NCI-H774 (cell line): ENCODE data around the gene SEC31B.

ENCODE experiments used
- DNase-seq: peaks from one replicate; lab custom pipeline; 2025; lab: John Stamatoyannopoulos, UW

The SEC31B gene

GRCh38 chr10:100528123-100528886, 8.6 kb upstream of the SEC31B start:
- DNase-seq: no peak

DNA sequence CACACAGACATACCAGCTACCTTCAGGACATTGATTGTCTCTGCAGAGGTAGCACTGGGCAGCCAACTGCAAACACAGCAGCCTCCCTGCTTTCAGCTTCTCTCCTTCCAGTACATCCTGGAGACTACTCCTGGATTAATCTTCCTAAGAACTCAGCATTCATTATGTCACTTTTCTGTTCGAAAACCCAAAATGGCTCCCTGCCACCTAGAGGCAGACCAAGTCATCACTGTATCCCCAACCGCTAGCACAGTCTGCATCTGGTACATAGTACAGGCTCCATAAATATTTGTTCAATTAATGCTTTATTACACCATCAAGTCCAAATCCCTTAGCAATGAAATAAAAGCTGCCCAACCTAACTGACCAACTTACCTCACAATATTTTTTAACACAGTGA, 5.0 kb upstream of the SEC31B start:
- DNase-seq: no peak

- no peak for DNase-seq
These were observed 4.5 kb upstream of the SEC31B start for GRCh38 chr10:100524206-100524605.

DNA sequence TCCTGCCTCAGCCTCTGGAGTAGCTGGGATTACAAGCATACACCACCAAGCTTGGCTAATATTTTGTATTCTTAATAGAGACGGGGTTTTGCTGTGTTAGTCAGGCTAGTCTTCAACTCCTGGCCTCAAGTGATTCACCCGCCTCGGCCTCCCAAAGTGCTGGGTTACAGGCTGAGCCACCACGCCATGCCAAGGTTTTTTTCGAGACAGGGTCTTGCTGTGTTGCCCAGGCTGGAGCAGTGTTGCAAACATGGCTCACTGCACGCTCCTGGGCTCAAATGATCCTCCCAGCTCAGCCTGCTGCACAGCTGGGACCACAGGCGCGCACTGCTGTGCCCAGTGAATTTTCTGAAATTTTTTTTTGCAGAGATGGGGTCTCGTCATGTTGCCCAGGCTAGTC, 3.3 kb upstream of the SEC31B start:
- DNase-seq: no peak

DNA sequence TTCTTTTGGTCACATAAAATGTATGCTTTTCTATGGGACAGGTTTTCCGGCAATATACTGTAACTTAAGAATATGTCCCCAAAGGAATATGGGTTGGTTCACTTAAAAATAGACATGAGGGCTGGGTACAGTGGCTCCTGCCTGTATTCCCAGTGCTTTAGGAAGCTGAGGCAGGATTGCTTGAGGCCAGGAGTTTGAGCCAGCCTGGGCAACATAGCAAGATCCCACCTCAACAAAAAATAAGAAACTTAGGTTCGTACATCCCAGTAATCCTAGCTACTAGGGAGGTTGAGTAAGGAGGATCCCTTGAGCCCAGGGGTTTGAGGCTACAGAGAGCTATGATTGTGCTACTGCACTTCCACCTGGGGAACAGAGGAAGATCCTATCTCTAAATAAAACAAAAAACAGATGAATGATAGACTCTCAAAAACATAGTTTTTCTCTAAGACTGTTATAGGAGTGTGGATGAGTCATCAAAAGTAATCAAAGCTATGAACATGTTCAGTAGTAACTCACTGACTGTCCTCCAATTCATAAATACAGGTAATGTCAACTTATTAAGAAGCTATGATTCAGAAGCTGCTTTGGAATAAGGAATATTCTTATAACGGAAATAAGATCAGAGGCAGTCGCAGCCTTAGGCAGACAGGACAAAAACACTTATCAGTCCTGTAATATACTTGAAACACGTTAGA, 2.6 kb upstream of the SEC31B start:
- no peak for DNase-seq

DNA sequence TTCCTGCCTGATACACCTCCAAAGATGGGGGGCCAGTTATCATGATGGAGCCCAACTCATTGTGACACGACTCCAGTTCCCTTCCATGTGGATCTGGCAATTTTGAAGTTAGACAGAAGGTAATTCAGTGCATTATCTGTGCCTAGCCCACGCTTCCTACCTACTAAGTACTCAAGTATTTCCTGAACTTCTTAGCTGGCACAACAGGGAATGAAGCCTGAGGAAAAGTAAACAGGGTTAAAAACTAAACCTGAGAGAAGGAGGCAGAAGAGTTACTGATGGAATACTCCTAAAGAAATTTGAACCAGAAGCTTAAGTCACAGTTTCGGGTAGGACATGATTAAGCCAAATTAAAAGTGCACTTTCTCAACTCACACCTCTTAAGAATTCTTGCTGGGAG, 1.1 kb upstream of the SEC31B start:
- no peak for DNase-seq

DNA sequence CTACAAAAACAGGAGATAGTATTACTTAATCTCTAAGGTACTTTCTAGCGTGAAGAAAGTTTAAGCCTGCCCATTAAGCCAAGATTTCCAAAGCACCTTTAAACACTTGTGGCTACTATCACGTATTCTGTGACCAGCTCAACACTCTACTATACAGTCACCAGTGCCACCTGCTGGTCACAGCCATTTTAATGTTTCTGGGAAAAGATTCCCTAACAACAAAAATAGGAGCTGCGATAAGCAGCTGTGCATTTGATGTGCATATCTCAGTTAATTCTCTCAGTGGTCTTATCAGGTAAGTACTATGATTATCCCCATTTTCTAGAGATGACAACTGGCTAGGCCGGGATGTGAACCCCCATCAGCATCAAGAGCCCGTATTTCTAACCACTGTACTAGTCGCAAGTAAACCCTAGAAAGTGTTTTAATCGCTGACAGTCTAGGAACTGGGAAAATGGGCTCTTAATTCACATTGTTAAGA, 860 bp downstream of the SEC31B start:
- DNase-seq: no peak

- DNase-seq: no peak
These were observed 2.8 kb downstream of the SEC31B start for GRCh38 chr10:100516847-100517246.

DNA sequence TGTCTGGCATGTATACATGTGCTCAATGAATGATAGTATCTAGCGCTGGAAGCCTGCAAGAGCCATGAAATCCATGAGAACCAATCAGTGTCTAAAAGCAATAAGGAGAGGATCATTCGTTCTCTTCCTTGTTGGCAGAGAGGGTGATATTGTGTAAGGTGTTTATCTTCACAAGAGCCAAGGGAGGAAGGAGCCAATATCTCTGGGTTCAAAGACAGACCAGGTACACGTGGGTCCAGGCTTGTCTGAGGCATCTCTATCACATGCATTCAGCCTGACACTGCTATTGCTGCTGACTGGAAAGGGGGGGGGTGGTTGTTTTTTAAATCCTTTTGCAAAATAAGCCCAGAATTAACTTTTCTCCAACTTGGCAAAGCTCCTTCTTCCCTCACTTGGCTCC, 4.0 kb downstream of the SEC31B start:
- no peak for DNase-seq

GRCh38 chr10:100510533-100511308, 8.9 kb downstream of the SEC31B start:
- no peak for DNase-seq

GRCh38 chr10:100509241-100509840, 10.3 kb downstream of the SEC31B start:
- DNase-seq: no peak

- no peak for DNase-seq
These were observed 10.9 kb downstream of the SEC31B start for GRCh38 chr10:100508691-100509150.

- no peak for DNase-seq
These were observed 11.4 kb downstream of the SEC31B start for GRCh38 chr10:100508266-100508665.

GRCh38 chr10:100507357-100507732, 12.3 kb downstream of the SEC31B start:
- DNase-seq: no peak

GRCh38 chr10:100506596-100507356, 12.9 kb downstream of the SEC31B start:
- no peak for DNase-seq

- DNase-seq: no peak
These were observed 14.5 kb downstream of the SEC31B start for GRCh38 chr10:100505164-100505563.

- no peak for DNase-seq
These were observed 15.6 kb downstream of the SEC31B start for GRCh38 chr10:100504096-100504495.

- no peak for DNase-seq
These were observed 16.7 kb downstream of the SEC31B start for GRCh38 chr10:100502926-100503494.

- no peak for DNase-seq
These were observed 18.2 kb downstream of the SEC31B start for GRCh38 chr10:100501423-100501822.

GRCh38 chr10:100498059-100498458, 21.6 kb downstream of the SEC31B start:
- no peak for DNase-seq

DNA sequence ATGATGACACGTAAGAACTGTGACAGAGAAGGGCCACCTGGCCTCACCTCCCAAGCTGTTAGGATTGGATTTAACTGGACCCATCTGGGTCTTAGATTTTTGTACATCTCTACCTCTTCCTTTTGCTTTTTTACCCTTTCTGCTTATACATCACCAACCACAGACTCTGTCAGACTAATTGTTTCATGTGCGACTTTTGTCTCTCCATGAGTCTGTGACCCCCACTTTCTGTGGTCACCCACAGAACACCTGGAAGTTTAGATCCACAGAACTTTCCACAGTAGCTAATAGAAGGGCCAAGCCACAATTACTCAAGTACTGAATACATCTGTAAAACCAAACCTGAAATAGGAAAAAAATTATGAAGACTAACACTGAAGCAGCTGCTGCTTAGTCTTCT, 23.1 kb downstream of the SEC31B start:
- no peak for DNase-seq
